Stomach (tissue), 9 donors: ENCODE data around the gene RGS6. TPM values are rescaled to one million over a fixed set of nuclear protein-coding genes. Genes with fewer than 3 reads are reported as not detected.

Experiments
- DNase-seq, 2 donors: peaks; one replicate each; pipeline versions ENCODE4 v3.0.0 to v3.0.0-alpha.2; 2013 to 2019
- H3K27ac ChIP-seq, 5 donors: fragments of 200-600 bp in 4 of 5; sonication (generic) in 4 of 5; one replicate each; pipeline ENCODE4 v1.5.1; 2013 to 2019; ENCODE audit warnings: mild to moderate bottlenecking in 1 of 5, moderate library complexity in 1 of 5
- H3K27me3 ChIP-seq, 3 donors: fragments of 200-600 bp; sonication (generic); one replicate each; pipeline ENCODE4 v1.5.1; 2017 to 2019; ENCODE audit warnings: mixed run types in 1 of 3
- H3K36me3 ChIP-seq, 4 donors: fragments of 200-600 bp; sonication (generic); 1 replicate in 3 of 4; 2 replicates in 1 of 4; pipeline ENCODE4 v1.5.1; 2016 to 2019
- H3K4me1 ChIP-seq, 4 donors: fragments of 200-600 bp; sonication (generic); one replicate each; pipeline ENCODE4 v1.5.1; 2016 to 2019
- H3K4me3 ChIP-seq, 4 donors: fragments of 200-600 bp; sonication (generic) in 3 of 4; one replicate each; pipeline ENCODE4 v1.5.1; 2016 to 2019; ENCODE audit warnings: mild to moderate bottlenecking in 1 of 4
- H3K9me3 ChIP-seq, 4 donors: fragments of 200-600 bp; sonication (generic); one replicate each; pipeline ENCODE4 v1.5.1; 2016 to 2019
- EP300 ChIP-seq: sonication (generic); formaldehyde crosslinking; IDR thresholded peaks from one replicate; pipeline ENCODE4 v1.6.1; 2017; ENCODE audit warnings: antibody characterized with exemption
- POLR2A ChIP-seq, 4 donors: fragments of 450-650 bp; IDR thresholded peaks; one replicate each; pipeline ENCODE4 v1.6.1; 2016; ENCODE audit warnings: antibody characterized with exemption in 4 of 4, control low read depth in 2 of 4, mild to moderate bottlenecking in 1 of 4, moderate library complexity in 1 of 4
- POLR2AphosphoS5 ChIP-seq, 3 donors: sonication (generic); formaldehyde crosslinking; IDR thresholded peaks; one replicate each; pipeline ENCODE4 v1.6.1; 2016; ENCODE audit warnings: antibody characterized with exemption in 3 of 3
- WGBS, 5 donors: extraction: QIAGEN DNeasy Blood & Tissue Kit in 3 of 5; methylation state at CpG; one replicate each; pipeline versions ENCODE4 v1.1.5 to v1.1.7; 2013 to 2018; 5-methylcytosine and 5-hydroxymethylcytosine counted together
- intact Hi-C: fragments of 100-400 bp; cut with DNase I; formaldehyde crosslinking; loops from one replicate; pipeline ENCODE4 v1.15.1; 2023; ENCODE audit warnings: low total_unique reads
- polyA plus RNA-seq, 3 donors: library from polyadenylated mRNA; stranded (reverse); fragments of 200-250 nt; gene quantifications; one replicate each; pipeline ENCODE4 v1.2.3, GENCODE V29; 2013
- total RNA-seq, 5 donors: library from RNA; depleted of rRNA; stranded (reverse); fragments of >200 nt; gene quantifications; one replicate each; pipeline versions ENCODE4 v1.1.0 to v1.2.3, GENCODE V29; 2014 to 2016
- TF ChIP-seq, protein P1 (sequence below), 7 experiments: fragments of 450-650 bp in 4 of 7; fragments of 200-600 bp in 3 of 7; sonication (generic) in 3 of 7; IDR thresholded peaks; one replicate each; pipeline ENCODE4 v1.5.1; 2016 to 2019; ENCODE audit warnings: antibody characterized with exemption in 7 of 7, control low read depth in 2 of 7, mild to moderate bottlenecking in 1 of 7
- donor health status: healthy with polysubstance abuse.
- donor health status: Bipolar disorder and iron deficiency.
- donor health status: healthy.

RGS6 gene
- total and polyA plus RNA-seq, 8 donors = 0.25 to 18.0 (median 0.92) TPM; not detected in 1

DNA sequence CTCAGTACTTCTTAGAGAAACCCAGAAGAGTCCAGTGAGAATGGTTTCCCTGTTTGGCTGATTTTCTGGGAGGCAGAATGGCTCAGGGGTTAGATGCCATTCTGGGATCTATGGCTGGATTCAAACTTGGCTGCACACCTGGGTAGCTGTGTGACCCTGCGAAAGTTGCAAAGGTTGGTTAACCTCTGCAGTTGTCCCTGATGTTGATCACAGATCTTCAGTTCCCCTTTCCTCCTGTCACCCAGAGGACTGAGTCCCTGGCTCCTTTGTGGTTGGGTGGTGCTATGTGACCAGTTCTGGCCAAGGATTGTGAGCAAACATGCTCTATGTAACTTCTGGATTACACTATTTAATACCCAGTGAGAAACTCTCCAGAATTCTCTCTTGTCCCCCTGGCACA is 418.0 kb downstream of the RGS6 start:
- 73 to 100% (median 92%) methylated on average over 1 of the region's 1 CpG for WGBS, 5 donors
- no peak for DNase-seq
- TF ChIP-seq EP300 (no peak), POLR2AphosphoS5 (IDR thresholded peaks at IDR 0.05) (no peak), POLR2A (IDR thresholded peaks at IDR 0.05) (no peak)
- TF ChIP-seq, protein P1, sequence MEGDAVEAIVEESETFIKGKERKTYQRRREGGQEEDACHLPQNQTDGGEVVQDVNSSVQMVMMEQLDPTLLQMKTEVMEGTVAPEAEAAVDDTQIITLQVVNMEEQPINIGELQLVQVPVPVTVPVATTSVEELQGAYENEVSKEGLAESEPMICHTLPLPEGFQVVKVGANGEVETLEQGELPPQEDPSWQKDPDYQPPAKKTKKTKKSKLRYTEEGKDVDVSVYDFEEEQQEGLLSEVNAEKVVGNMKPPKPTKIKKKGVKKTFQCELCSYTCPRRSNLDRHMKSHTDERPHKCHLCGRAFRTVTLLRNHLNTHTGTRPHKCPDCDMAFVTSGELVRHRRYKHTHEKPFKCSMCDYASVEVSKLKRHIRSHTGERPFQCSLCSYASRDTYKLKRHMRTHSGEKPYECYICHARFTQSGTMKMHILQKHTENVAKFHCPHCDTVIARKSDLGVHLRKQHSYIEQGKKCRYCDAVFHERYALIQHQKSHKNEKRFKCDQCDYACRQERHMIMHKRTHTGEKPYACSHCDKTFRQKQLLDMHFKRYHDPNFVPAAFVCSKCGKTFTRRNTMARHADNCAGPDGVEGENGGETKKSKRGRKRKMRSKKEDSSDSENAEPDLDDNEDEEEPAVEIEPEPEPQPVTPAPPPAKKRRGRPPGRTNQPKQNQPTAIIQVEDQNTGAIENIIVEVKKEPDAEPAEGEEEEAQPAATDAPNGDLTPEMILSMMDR (IDR thresholded peaks at IDR 0.05) = no peak
- H3K9me3 ChIP-seq = no peaks in the 10 kb centered on the region
- H3K27me3 ChIP-seq = no peaks in the 10 kb centered on the region
- no peaks in the 10 kb centered on the region for H3K36me3 ChIP-seq
- intact Hi-C loops = no loop called here
- H3K27ac ChIP-seq = no peak overlapping the region
- no peak overlapping the region for H3K4me3 ChIP-seq
- H3K4me1 ChIP-seq = no peaks in the 10 kb centered on the region

DNA sequence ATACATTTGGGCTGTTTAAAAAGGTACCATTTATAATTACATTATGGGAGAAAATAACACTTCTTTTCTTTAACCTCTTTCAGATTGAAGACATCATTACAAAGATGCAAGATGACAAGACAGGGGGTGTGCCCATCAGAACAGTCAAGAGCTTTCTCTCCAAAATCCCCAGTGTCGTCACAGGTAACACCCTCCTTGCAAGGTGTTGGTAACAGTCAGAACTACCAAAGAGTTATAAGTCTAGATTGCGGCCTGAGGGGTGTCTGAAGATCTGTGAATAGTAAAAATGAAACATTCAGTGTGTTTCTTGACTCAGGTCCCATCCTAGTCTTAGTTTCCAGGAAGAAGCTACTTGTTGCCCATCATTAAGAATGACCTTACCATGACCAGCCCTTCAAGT is 419.8 kb downstream of the RGS6 start:
- Histone ChIP-seq H3K4me1 (no peaks in the 10 kb centered on the region), H3K36me3 (no peaks in the 10 kb centered on the region), H3K4me3 (no peak overlapping the region), H3K27me3 (no peaks in the 10 kb centered on the region), H3K9me3 (no peaks in the 10 kb centered on the region), H3K27ac (no peak overlapping the region)
- TF ChIP-seq EP300 (no peak), POLR2A (IDR thresholded peaks at IDR 0.05) (no peak), POLR2AphosphoS5 (IDR thresholded peaks at IDR 0.05) (no peak)
- TF ChIP-seq, protein P1 (IDR thresholded peaks at IDR 0.05) = no peak
- 69 to 88% (median 78%) methylated on average over 2 of the region's 2 CpGs for WGBS, 5 donors
- no peak for DNase-seq
- intact Hi-C loops = no loop called here

DNA sequence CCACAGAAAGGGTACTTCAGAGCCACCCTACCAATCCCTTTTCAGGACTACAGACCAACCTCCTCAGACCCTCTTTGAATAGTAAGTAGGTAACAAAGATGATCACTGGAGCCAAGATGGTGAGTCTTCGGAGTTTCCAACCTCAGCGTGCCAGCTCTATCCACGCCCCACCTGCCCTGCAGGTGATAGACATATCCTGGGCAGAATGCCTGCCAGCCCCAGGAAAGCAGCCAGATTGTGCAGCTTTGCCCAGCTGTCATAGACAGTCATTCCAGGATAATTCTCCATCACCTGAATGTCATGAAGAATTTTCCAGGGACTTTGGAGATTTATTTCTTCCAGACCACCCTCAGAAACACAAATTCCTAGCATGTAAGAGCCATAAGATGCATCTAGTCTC is 434.4 kb downstream of the RGS6 start:
- Histone ChIP-seq H3K36me3 (no peaks in the 10 kb centered on the region), H3K27ac (no peak overlapping the region), H3K27me3 (no peaks in the 10 kb centered on the region), H3K4me1 (no peaks in the 10 kb centered on the region), H3K4me3 (no peak overlapping the region), H3K9me3 (peaks cover 0 to 7% (median 0%) of the 10 kb centered on the region in 4 donors)
- no peak for DNase-seq
- 73 to 86% (median 77%) methylated on average over 2 to 3 of the region's 3 CpGs for WGBS, 5 donors
- TF ChIP-seq, protein P1 (IDR thresholded peaks at IDR 0.05) = no peak
- TF ChIP-seq POLR2AphosphoS5 (IDR thresholded peaks at IDR 0.05) (no peak), EP300 (no peak), POLR2A (IDR thresholded peaks at IDR 0.05) (no peak)
- intact Hi-C loops = no loop called here

DNA sequence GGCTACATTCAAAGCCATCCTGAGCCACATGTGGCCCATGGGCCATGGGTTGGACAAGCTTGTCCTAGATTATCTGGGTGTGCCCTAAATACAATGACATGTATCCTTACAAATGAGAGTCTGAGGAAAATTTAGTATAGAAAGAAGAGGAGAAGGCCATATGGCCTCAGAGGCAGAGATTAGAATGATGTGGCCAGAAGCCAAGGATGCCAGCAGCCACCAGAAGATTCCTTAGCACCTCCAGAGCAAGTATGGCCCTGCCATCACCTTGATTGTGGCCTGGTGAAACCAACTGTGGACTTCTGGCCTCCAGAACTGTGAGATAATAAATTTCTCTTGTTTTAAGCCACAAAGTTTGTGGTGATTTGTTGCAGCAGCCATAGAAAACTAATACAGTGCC is 436.9 kb downstream of the RGS6 start:
- H3K9me3 ChIP-seq = peaks cover 0 to 7% (median 0%) of the 10 kb centered on the region in 4 donors
- H3K27ac ChIP-seq = no peak overlapping the region
- no peak for DNase-seq
- H3K4me3 ChIP-seq = no peak overlapping the region
- no peaks in the 10 kb centered on the region for H3K36me3 ChIP-seq
- intact Hi-C loops = no loop called here
- no peaks in the 10 kb centered on the region for H3K27me3 ChIP-seq
- TF ChIP-seq EP300 = no peak
- no peak for TF ChIP-seq POLR2A (IDR thresholded peaks at IDR 0.05)
- TF ChIP-seq, protein P1 (IDR thresholded peaks at IDR 0.05) = no peak
- H3K4me1 ChIP-seq = no peaks in the 10 kb centered on the region
